Measurements from ENCODE around the gene PROSER3. TPM values are rescaled to one million over a fixed set of nuclear protein-coding genes. Genes with fewer than 3 reads are reported as not detected.

PROSER3 gene
- total RNA-seq, 6 experiments from 2014 or later = 26.4 to 30.0 (median 29.0) TPM

- no peak for DNase-seq
These were observed 5.9 kb upstream of the PROSER3 start for GRCh38 chr19:35751839-35752745.

GRCh38 chr19:35752746-35753350 lies 5.1 kb upstream of the PROSER3 start:
- Mint-ChIP-seq H3K27ac (no peak overlapping the region), H3K36me3 (ENCODE audit: low read depth) (peaks cover 7% of the 10 kb centered on the region), H3K4me3 (no peak overlapping the region)

More at GRCh38 chr19:35751839-35752745, 5.9 kb upstream of the PROSER3 start:
- peaks cover 10% of the 10 kb centered on the region for H3K36me3 Mint-ChIP-seq (ENCODE audit: low read depth)
- no peak overlapping the region; the same call in 1 of the 2 replicates for H3K27ac Mint-ChIP-seq
- TF ChIP-seq CTCF (IDR thresholded peaks at IDR 0.05) = no peak
- no peaks in the 10 kb centered on the region for H3K9me3 Mint-ChIP-seq
- H3K27me3 Mint-ChIP-seq (ENCODE audit: insufficient read depth) = peaks cover 7% of the 10 kb centered on the region
- peaks cover 48% of the 10 kb centered on the region for H3K4me1 Mint-ChIP-seq (ENCODE audit: low read depth)
- H3K4me3 Mint-ChIP-seq = no peak overlapping the region

GRCh38 chr19:35753634-35754369 lies 4.2 kb upstream of the PROSER3 start:
- H3K36me3 Mint-ChIP-seq (ENCODE audit: low read depth) = peaks cover 5% of the 10 kb centered on the region; the same call in 1 of the 2 replicates
- peaks cover 10% of the 10 kb centered on the region for H3K27me3 Mint-ChIP-seq (ENCODE audit: insufficient read depth)
- H3K9me3 Mint-ChIP-seq = no peaks in the 10 kb centered on the region
- no peak overlapping the region for H3K4me3 Mint-ChIP-seq
- H3K4me1 Mint-ChIP-seq (ENCODE audit: low read depth) = peaks cover 45% of the 10 kb centered on the region
- DNase-seq = no peak
- H3K27ac Mint-ChIP-seq = peak overlapping the region; percentile 51
- TF ChIP-seq CTCF (IDR thresholded peaks at IDR 0.05) = no peak

More at GRCh38 chr19:35752746-35753350, 5.1 kb upstream of the PROSER3 start:
- TF ChIP-seq CTCF (IDR thresholded peaks at IDR 0.05) = no peak
- Mint-ChIP-seq H3K9me3 (no peaks in the 10 kb centered on the region), H3K4me1 (ENCODE audit: low read depth) (peaks cover 48% of the 10 kb centered on the region), H3K27me3 (ENCODE audit: insufficient read depth) (peaks cover 9% of the 10 kb centered on the region)
- no peak for DNase-seq

GRCh38 chr19:35754370-35755130 lies 3.4 kb upstream of the PROSER3 start:
- Mint-ChIP-seq H3K4me3 (peak overlapping the region; percentile 79), H3K27me3 (ENCODE audit: insufficient read depth) (peaks cover 10% of the 10 kb centered on the region), H3K9me3 (no peaks in the 10 kb centered on the region), H3K4me1 (ENCODE audit: low read depth) (peaks cover 45% of the 10 kb centered on the region), H3K27ac (peak overlapping the region; percentile 86), H3K36me3 (ENCODE audit: low read depth) (peaks cover 10% of the 10 kb centered on the region; the same call in 1 of the 2 replicates)
- DNase-seq = no peak
- no peak for TF ChIP-seq CTCF (IDR thresholded peaks at IDR 0.05)

- peaks cover 42% of the 10 kb centered on the region for H3K4me1 Mint-ChIP-seq (ENCODE audit: low read depth)
- DNase-seq = no peak
- peaks cover 10% of the 10 kb centered on the region for H3K27me3 Mint-ChIP-seq (ENCODE audit: insufficient read depth)
- peaks cover 12% of the 10 kb centered on the region; the same call in 1 of the 2 replicates for H3K36me3 Mint-ChIP-seq (ENCODE audit: low read depth)
- H3K27ac Mint-ChIP-seq = peak overlapping the region; percentile 86
- H3K4me3 Mint-ChIP-seq = peak overlapping the region; percentile 79
- no peaks in the 10 kb centered on the region for H3K9me3 Mint-ChIP-seq
- TF ChIP-seq CTCF (IDR thresholded peaks at IDR 0.05) = no peak
These were observed 2.8 kb upstream of the PROSER3 start for GRCh38 chr19:35755131-35755549.
